ENCODE results near the gene CDH13.

Gene CDH13

GRCh38 chr16:83682868-83683235 is 1056.1 kb downstream of the CDH13 start:
- DNase-seq (ENCODE audit: low spot score): no peak

- no peak for DNase-seq (ENCODE audit: low spot score)
Observed at GRCh38 chr16:83685615-83686165, 1058.9 kb downstream of the CDH13 start.

GRCh38 chr16:83686726-83687125 is 1060.0 kb downstream of the CDH13 start:
- DNase-seq (ENCODE audit: low spot score): no peak

- no peak for DNase-seq (ENCODE audit: low spot score)
Observed at GRCh38 chr16:83689385-83689831, 1062.6 kb downstream of the CDH13 start.

GRCh38 chr16:83692224-83692623 is 1065.5 kb downstream of the CDH13 start:
- DNase-seq (ENCODE audit: low spot score): no peak

GRCh38 chr16:83698964-83699363 is 1072.2 kb downstream of the CDH13 start:
- no peak for DNase-seq (ENCODE audit: low spot score)

GRCh38 chr16:83699817-83700216 is 1073.0 kb downstream of the CDH13 start:
- no peak for DNase-seq (ENCODE audit: low spot score)

- DNase-seq (ENCODE audit: low spot score): no peak
Observed at GRCh38 chr16:83700918-83701317, 1074.1 kb downstream of the CDH13 start.

GRCh38 chr16:83701494-83701893 is 1074.7 kb downstream of the CDH13 start:
- DNase-seq (ENCODE audit: low spot score): peak; percentile 77

- DNase-seq (ENCODE audit: low spot score): no peak
Observed at GRCh38 chr16:83704656-83705055, 1077.9 kb downstream of the CDH13 start.

GRCh38 chr16:83705856-83706255 is 1079.1 kb downstream of the CDH13 start:
- no peak for DNase-seq (ENCODE audit: low spot score)

GRCh38 chr16:83706394-83706793 is 1079.6 kb downstream of the CDH13 start:
- no peak for DNase-seq (ENCODE audit: low spot score)

GRCh38 chr16:83711069-83711468 is 1084.3 kb downstream of the CDH13 start:
- DNase-seq (ENCODE audit: low spot score): no peak

GRCh38 chr16:83713597-83713996 is 1086.8 kb downstream of the CDH13 start:
- no peak for DNase-seq (ENCODE audit: low spot score)

GRCh38 chr16:83714286-83714685 is 1087.5 kb downstream of the CDH13 start:
- no peak for DNase-seq (ENCODE audit: low spot score)

- no peak for DNase-seq (ENCODE audit: low spot score)
Observed at GRCh38 chr16:83715217-83715920, 1088.6 kb downstream of the CDH13 start.

GRCh38 chr16:83717308-83717707 is 1090.5 kb downstream of the CDH13 start:
- DNase-seq (ENCODE audit: low spot score): peak; percentile 51

GRCh38 chr16:83717814-83718213 is 1091.0 kb downstream of the CDH13 start:
- no peak for DNase-seq (ENCODE audit: low spot score)

GRCh38 chr16:83720213-83720612 is 1093.4 kb downstream of the CDH13 start:
- no peak for DNase-seq (ENCODE audit: low spot score)

GRCh38 chr16:83720981-83721380 is 1094.2 kb downstream of the CDH13 start:
- no peak for DNase-seq (ENCODE audit: low spot score)

GRCh38 chr16:83721676-83722075 is 1094.9 kb downstream of the CDH13 start:
- no peak for DNase-seq (ENCODE audit: low spot score)

GRCh38 chr16:83722456-83723183 is 1095.9 kb downstream of the CDH13 start:
- no peak for DNase-seq (ENCODE audit: low spot score)

- DNase-seq (ENCODE audit: low spot score): no peak
Observed at GRCh38 chr16:83723244-83723643, 1096.5 kb downstream of the CDH13 start.
